Measurements from ENCODE around the gene TNFRSF8. TPM values are rescaled to one million over a fixed set of nuclear protein-coding genes. Genes with fewer than 3 reads are reported as not detected.

TNFRSF8 gene
- polyA plus RNA-seq, 1 donor (not counting 4 experiments of a cell fraction or from before 2014, with no cell fraction given), result 0.03 TPM

- no peaks in the 10 kb centered on the region for H3K9me3 ChIP-seq (ENCODE audit: control insufficient read depth, low read depth, low read length)
- TF ChIP-seq, protein P1, sequence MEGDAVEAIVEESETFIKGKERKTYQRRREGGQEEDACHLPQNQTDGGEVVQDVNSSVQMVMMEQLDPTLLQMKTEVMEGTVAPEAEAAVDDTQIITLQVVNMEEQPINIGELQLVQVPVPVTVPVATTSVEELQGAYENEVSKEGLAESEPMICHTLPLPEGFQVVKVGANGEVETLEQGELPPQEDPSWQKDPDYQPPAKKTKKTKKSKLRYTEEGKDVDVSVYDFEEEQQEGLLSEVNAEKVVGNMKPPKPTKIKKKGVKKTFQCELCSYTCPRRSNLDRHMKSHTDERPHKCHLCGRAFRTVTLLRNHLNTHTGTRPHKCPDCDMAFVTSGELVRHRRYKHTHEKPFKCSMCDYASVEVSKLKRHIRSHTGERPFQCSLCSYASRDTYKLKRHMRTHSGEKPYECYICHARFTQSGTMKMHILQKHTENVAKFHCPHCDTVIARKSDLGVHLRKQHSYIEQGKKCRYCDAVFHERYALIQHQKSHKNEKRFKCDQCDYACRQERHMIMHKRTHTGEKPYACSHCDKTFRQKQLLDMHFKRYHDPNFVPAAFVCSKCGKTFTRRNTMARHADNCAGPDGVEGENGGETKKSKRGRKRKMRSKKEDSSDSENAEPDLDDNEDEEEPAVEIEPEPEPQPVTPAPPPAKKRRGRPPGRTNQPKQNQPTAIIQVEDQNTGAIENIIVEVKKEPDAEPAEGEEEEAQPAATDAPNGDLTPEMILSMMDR (optimal IDR thresholded peaks at IDR 0.05 in 1 of 3, IDR thresholded peaks at IDR 0.05 in 1 of 3, conservative IDR thresholded peaks at IDR 0.05 in 1 of 3; ENCODE audit: extremely low read depth in 1 of 3, insufficient read depth in 2 of 3, low read length in 3 of 3), result no peak
- TF ChIP-seq EZH2 (IDR thresholded peaks at IDR 0.05; ENCODE audit: low read length), result no peak
- H3K79me2 ChIP-seq (ENCODE audit: control insufficient read depth, insufficient read depth, low read length), result no peaks in the 10 kb centered on the region
- dilution Hi-C loops (cut with MboI; ENCODE audit: extremely low pct_ligation_motif_present, low sequenced_read_pairs), result no loop called here
- no peaks in the 10 kb centered on the region for H3K9me1 ChIP-seq (ENCODE audit: control insufficient read depth, extremely low read depth, insufficient read depth, low read length)
- no peaks in the 10 kb centered on the region for H4K20me1 ChIP-seq (ENCODE audit: control insufficient read depth, extremely low read depth, insufficient read depth, low read length)
- no peaks in the 10 kb centered on the region for H3K27me3 ChIP-seq (ENCODE audit: control insufficient read depth, extremely low read depth, insufficient read depth, low read length)
- no peak overlapping the region for H3K9ac ChIP-seq (ENCODE audit: control insufficient read depth, extremely low read depth, insufficient read depth, low read length)
- H3K27ac ChIP-seq (ENCODE audit: control insufficient read depth, insufficient read depth, low read length), result no peak overlapping the region
- peaks cover 17% of the 10 kb centered on the region for H3K4me1 ChIP-seq (ENCODE audit: control insufficient read depth, extremely low read depth, insufficient read depth, low read length)
- no peak overlapping the region for H3K4me3 ChIP-seq (ENCODE audit: control insufficient read depth in 2 of 3, extremely low read depth in 1 of 3, insufficient read depth in 2 of 3, low read depth in 1 of 3, low read length in 3 of 3)
- H2AFZ ChIP-seq (ENCODE audit: control insufficient read depth, low read length), result no peak overlapping the region
- DNase-seq (ENCODE audit: low read depth, low spot score), result no peak
- no peak for FAIRE-seq
- no peak overlapping the region for H3K4me2 ChIP-seq (ENCODE audit: control insufficient read depth, extremely low read depth, insufficient read depth, low read depth, low read length)
- H3K36me3 ChIP-seq (ENCODE audit: control insufficient read depth in 2 of 2, extremely low read depth in 1 of 2, insufficient read depth in 2 of 2, low read length in 2 of 2), result no peaks in the 10 kb centered on the region
These were observed 96.7 kb downstream of the TNFRSF8 start for GRCh38 chr1:12159816-12160215.

GRCh38 chr1:12161324-12161661, 98.2 kb downstream of the TNFRSF8 start:
- no peaks in the 10 kb centered on the region for H3K9me1 ChIP-seq (ENCODE audit: control insufficient read depth, extremely low read depth, insufficient read depth, low read length)
- peaks cover 17% of the 10 kb centered on the region for H3K4me1 ChIP-seq (ENCODE audit: control insufficient read depth, extremely low read depth, insufficient read depth, low read length)
- H3K27ac ChIP-seq (ENCODE audit: control insufficient read depth, insufficient read depth, low read length), result no peak overlapping the region
- dilution Hi-C loops (cut with MboI; ENCODE audit: extremely low pct_ligation_motif_present, low sequenced_read_pairs), result no loop called here
- no peak overlapping the region for H3K9ac ChIP-seq (ENCODE audit: control insufficient read depth, extremely low read depth, insufficient read depth, low read length)
- no peak overlapping the region for H3K4me3 ChIP-seq (ENCODE audit: control insufficient read depth in 2 of 3, extremely low read depth in 1 of 3, insufficient read depth in 2 of 3, low read depth in 1 of 3, low read length in 3 of 3)
- TF ChIP-seq, protein P1 (optimal IDR thresholded peaks at IDR 0.05 in 1 of 3, IDR thresholded peaks at IDR 0.05 in 1 of 3, conservative IDR thresholded peaks at IDR 0.05 in 1 of 3; ENCODE audit: extremely low read depth in 1 of 3, insufficient read depth in 2 of 3, low read length in 3 of 3), result no peak
- TF ChIP-seq EZH2 (IDR thresholded peaks at IDR 0.05; ENCODE audit: low read length), result no peak
- no peaks in the 10 kb centered on the region for H3K36me3 ChIP-seq (ENCODE audit: control insufficient read depth in 2 of 2, extremely low read depth in 1 of 2, insufficient read depth in 2 of 2, low read length in 2 of 2)
- FAIRE-seq (no peak), DNase-seq (ENCODE audit: low read depth, low spot score) (no peak)
- no peaks in the 10 kb centered on the region for H3K79me2 ChIP-seq (ENCODE audit: control insufficient read depth, insufficient read depth, low read length)
- no peak overlapping the region for H2AFZ ChIP-seq (ENCODE audit: control insufficient read depth, low read length)
- H3K9me3 ChIP-seq (ENCODE audit: control insufficient read depth, low read depth, low read length), result no peaks in the 10 kb centered on the region
- H3K4me2 ChIP-seq (ENCODE audit: control insufficient read depth, extremely low read depth, insufficient read depth, low read depth, low read length), result peak overlapping the region; percentile 25
- no peaks in the 10 kb centered on the region for H3K27me3 ChIP-seq (ENCODE audit: control insufficient read depth, extremely low read depth, insufficient read depth, low read length)
- H4K20me1 ChIP-seq (ENCODE audit: control insufficient read depth, extremely low read depth, insufficient read depth, low read length), result no peaks in the 10 kb centered on the region

Measured in keratinocyte (primary cell).